Aortic smooth muscle cell (primary cell): Measurements from ENCODE around the gene RYK. TPM values are rescaled to one million over a fixed set of nuclear protein-coding genes. Genes with fewer than 3 reads are reported as not detected.

ENCODE experiments used
- total RNA-seq: library from RNA; depleted of rRNA; stranded (reverse); fragments of >200 nt; gene quantifications from 2 replicates; pipeline ENCODE4 v1.2.3, GENCODE V29; 2014

RYK gene
- 66.7 and 74.9 TPM in 2 replicates for total RNA-seq

DNA sequence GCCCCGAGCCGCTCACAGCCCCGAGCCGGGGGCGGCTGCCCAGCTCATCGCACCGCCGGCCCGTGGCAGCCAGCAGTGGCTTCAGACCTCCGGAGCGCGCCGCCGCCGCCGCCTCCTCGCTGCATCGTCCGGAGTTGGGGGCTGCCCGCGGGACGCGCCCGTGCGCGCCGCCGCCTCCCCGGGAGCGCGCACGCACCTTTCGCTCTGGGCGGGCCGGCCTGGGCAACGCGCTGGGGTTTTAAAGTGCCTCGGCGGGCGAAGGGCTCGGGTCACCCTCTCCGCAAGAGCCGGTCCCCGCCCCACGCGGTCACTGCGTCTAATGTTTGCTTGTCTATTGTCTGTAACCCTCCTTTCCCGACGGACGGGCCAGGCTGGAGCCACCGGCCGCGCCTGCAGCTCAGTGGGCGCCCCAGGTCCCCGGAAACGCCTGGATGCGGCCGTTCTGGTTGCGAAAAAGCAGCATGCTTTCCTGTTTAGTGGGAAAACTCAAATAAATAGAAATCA is at the start of gene RYK:
TSS of gene RYK (minus strand) at position 143 of the 504 bp plus-strand sequence. CDS start 205 bp downstream, outside the sequence.

Other genes with a start within 250 kb of the RYK start
- gene SLCO2A1, start 220.9 kb downstream of the RYK start, total RNA-seq: not detected in 2 replicates
- 49.1 and 69.0 TPM in 2 replicates for gene AMOTL2, start 123.6 kb upstream of the RYK start, total RNA-seq
- 98.6 and 108 TPM in 2 replicates for gene ANAPC13, start 235.1 kb upstream of the RYK start, total RNA-seq
- 23.3 and 23.9 TPM in 2 replicates for gene CEP63, start 235.2 kb upstream of the RYK start, total RNA-seq